RKO (cell line): ENCODE results near the gene TRPC4AP.

Source experiments
- DNase-seq: peaks from one replicate; pipeline ENCODE4 v3.0.0-alpha.2; 2016; ENCODE audit warnings: low spot score

Gene TRPC4AP

GRCh38 chr20:34987288-34988190, 105.1 kb downstream of the TRPC4AP start:
- DNase-seq: no peak

GRCh38 chr20:34986311-34987287, 106.0 kb downstream of the TRPC4AP start:
- DNase-seq: no peak

- no peak for DNase-seq
Observed at GRCh38 chr20:34985461-34986310, 106.9 kb downstream of the TRPC4AP start.

- DNase-seq: peak; percentile 28
Observed at GRCh38 chr20:34984756-34985261, 107.8 kb downstream of the TRPC4AP start.

GRCh38 chr20:34983995-34984735, 108.4 kb downstream of the TRPC4AP start:
- no peak for DNase-seq

GRCh38 chr20:34983089-34983820, 109.4 kb downstream of the TRPC4AP start:
- no peak for DNase-seq

GRCh38 chr20:34982270-34983088, 110.1 kb downstream of the TRPC4AP start:
- no peak for DNase-seq

GRCh38 chr20:34980543-34981233, 111.9 kb downstream of the TRPC4AP start:
- no peak for DNase-seq

GRCh38 chr20:34979366-34980153, 113.0 kb downstream of the TRPC4AP start:
- no peak for DNase-seq

- DNase-seq: no peak
Observed at GRCh38 chr20:34978092-34978744, 114.4 kb downstream of the TRPC4AP start.

GRCh38 chr20:34977365-34978091, 115.1 kb downstream of the TRPC4AP start:
- no peak for DNase-seq

- DNase-seq: no peak
Observed at GRCh38 chr20:34976286-34976685, 116.3 kb downstream of the TRPC4AP start.

GRCh38 chr20:34974246-34974645, 118.4 kb downstream of the TRPC4AP start:
- DNase-seq: no peak

GRCh38 chr20:34971561-34972235, 120.9 kb downstream of the TRPC4AP start:
- no peak for DNase-seq

- DNase-seq: no peak
Observed at GRCh38 chr20:34970846-34971560, 121.6 kb downstream of the TRPC4AP start.
